MCF 10A (cell line): Measurements from ENCODE around the gene SDR42E2. TPM values are rescaled to one million over a fixed set of nuclear protein-coding genes. Genes with fewer than 3 reads are reported as not detected.

Source experiments
- BruUV-seq: library from RNA; stranded (reverse); fragments of 400-500 nt; replicated peaks from 2 replicates; lab custom pipeline; 2021; lab: Mats Ljungman, UMichigan
- CTCF ChIA-PET: fragments of 300-600 bp; sonication (Branson Sonifier 250); formaldehyde crosslinking; extraction: SDS; loops from one replicate; lab custom pipeline; 2021; ENCODE audit warnings: antibody characterized with exemption, inconsistent platforms; lab: Yijun Ruan, JAX
- POLR2A ChIA-PET: fragments of 300-600, 350-650 bp; sonication (Branson Sonifier 250); formaldehyde crosslinking; extraction: SDS; loops from one replicate; lab custom pipeline; 2020; ENCODE audit warnings: antibody characterized with exemption, inconsistent platforms; lab: Yijun Ruan, JAX
- DNase-seq: peaks from one replicate; pipeline ENCODE4 v3.0.0-alpha.2; 2018; ENCODE audit not compliant: unreplicated experiment
- H3K27ac Mint-ChIP-seq: one replicate; pipeline ENCODE4 v1.8.0; 2022; ENCODE audit warnings: mild to moderate bottlenecking, low read depth, mixed read lengths; ENCODE audit not compliant: unreplicated experiment
- H3K27me3 Mint-ChIP-seq: one replicate; pipeline ENCODE4 v1.8.0; 2022; ENCODE audit warnings: mixed read lengths; ENCODE audit not compliant: insufficient read depth, unreplicated experiment
- H3K36me3 Mint-ChIP-seq: one replicate; pipeline ENCODE4 v1.8.0; 2022; ENCODE audit warnings: mild to moderate bottlenecking, moderate library complexity, mixed read lengths; ENCODE audit not compliant: insufficient read depth, unreplicated experiment
- H3K4me1 Mint-ChIP-seq: one replicate; pipeline ENCODE4 v1.8.0; 2022; ENCODE audit warnings: mixed read lengths; ENCODE audit not compliant: insufficient read depth, unreplicated experiment
- H3K4me3 Mint-ChIP-seq: one replicate; pipeline ENCODE4 v1.8.0; 2022; ENCODE audit warnings: mild to moderate bottlenecking, moderate library complexity, mixed read lengths; ENCODE audit not compliant: unreplicated experiment
- H3K9me3 Mint-ChIP-seq: one replicate; pipeline ENCODE4 v1.8.0; 2022; ENCODE audit warnings: mixed read lengths; ENCODE audit not compliant: unreplicated experiment
- CTCF ChIP-seq: fragments of 200-600 bp; IDR thresholded peaks from one replicate; pipeline ENCODE4 v1.8.0; 2022; ENCODE audit warnings: antibody characterized with exemption, mild to moderate bottlenecking; ENCODE audit not compliant: unreplicated experiment
- intact Hi-C: fragments of 100-400 bp; cut with micrococcal nuclease; formaldehyde crosslinking; loops from 2 replicates; pipeline ENCODE4 v1.14.1; 2022
- total RNA-seq: library from RNA; stranded (reverse); gene quantifications from 2 replicates; pipeline ENCODE4 v1.2.3, GENCODE V29; 2022

SDR42E2 gene
- total RNA-seq, 1 experiment from 2014 or later, result not detected

GRCh38 chr16:22177968-22178930, 15.9 kb downstream of the SDR42E2 start:
- DNase-seq, result no peak
- BruUV-seq, result no TSS peak
- no peak for TF ChIP-seq CTCF
- CTCF ChIA-PET, result interaction anchor here (0.6 to 1.2 kb wide), 3 partner anchors 11 to 225 kb away, joined by 3 to 5 read pairs (median 3); partner anchors contain the start of gene UQCRC2
- Mint-ChIP-seq H3K9me3 (no peaks in the 10 kb centered on the region), H3K27me3 (peaks cover 30% of the 10 kb centered on the region), H3K36me3 (no peaks in the 10 kb centered on the region), H3K27ac (no peak overlapping the region), H3K4me1 (no peaks in the 10 kb centered on the region), H3K4me3 (no peak overlapping the region)
- intact Hi-C loops, result no loop called here
- POLR2A ChIA-PET, result no interaction called here

- no TSS peak for BruUV-seq
- Mint-ChIP-seq H3K36me3 (no peaks in the 10 kb centered on the region), H3K27me3 (peaks cover 30% of the 10 kb centered on the region), H3K27ac (no peak overlapping the region), H3K4me3 (no peak overlapping the region), H3K9me3 (no peaks in the 10 kb centered on the region), H3K4me1 (no peaks in the 10 kb centered on the region)
- TF ChIP-seq CTCF, result no peak
- POLR2A ChIA-PET, result no interaction called here
- no peak for DNase-seq
- CTCF ChIA-PET, result interaction anchor here (0.6 kb wide), 2 partner anchors 203 to 525 kb away, joined by 3 to 6 read pairs; no protein-coding TSS in a partner anchor
- intact Hi-C loops, result no loop called here
Measured at GRCh38 chr16:22181426-22181825, 19.1 kb downstream of the SDR42E2 start.

- BruUV-seq, result no TSS peak
- H3K9me3 Mint-ChIP-seq, result no peaks in the 10 kb centered on the region
- TF ChIP-seq CTCF, result no peak
- peaks cover 30% of the 10 kb centered on the region for H3K27me3 Mint-ChIP-seq
- intact Hi-C loops, result no loop called here
- ChIA-PET POLR2A (no interaction called here), CTCF (interaction anchor here (0.6 to 0.7 kb wide), 3 partner anchors 171 to 525 kb away, joined by 3 to 6 read pairs (median 3); no protein-coding TSS in a partner anchor)
- DNase-seq, result no peak
- no peak overlapping the region for H3K27ac Mint-ChIP-seq
- no peaks in the 10 kb centered on the region for H3K4me1 Mint-ChIP-seq
- H3K36me3 Mint-ChIP-seq, result no peaks in the 10 kb centered on the region
- no peak overlapping the region for H3K4me3 Mint-ChIP-seq
Measured at GRCh38 chr16:22181843-22182242, 19.5 kb downstream of the SDR42E2 start.

- Mint-ChIP-seq H3K27me3 (peaks cover 26% of the 10 kb centered on the region), H3K4me1 (peaks cover 4% of the 10 kb centered on the region), H3K9me3 (no peaks in the 10 kb centered on the region), H3K4me3 (no peak overlapping the region), H3K36me3 (no peaks in the 10 kb centered on the region), H3K27ac (no peak overlapping the region)
- CTCF ChIA-PET, result interaction anchor here (0.6 to 0.7 kb wide), 2 partner anchors 118 to 174 kb away, joined by 3 read pairs; no protein-coding TSS in a partner anchor
- TF ChIP-seq CTCF, result no peak
- no peak for DNase-seq
- no TSS peak for BruUV-seq
- POLR2A ChIA-PET, result no interaction called here
- intact Hi-C loops, result no loop called here
Measured at GRCh38 chr16:22183335-22183734, 21.0 kb downstream of the SDR42E2 start.
